C4-2B (cell line): ENCODE measurements around the gene PAQR5.

ENCODE experiments used
- CTCF ChIP-seq: fragments of 450-650 bp; conservative IDR thresholded peaks from 2 replicates; pipeline ENCODE4 v1.5.1; 2017; ENCODE audit warnings: mild to moderate bottlenecking
- ZFX ChIP-seq: fragments of 450-650 bp; IDR thresholded peaks from 2 replicates; pipeline ENCODE4 v1.6.1; 2017

- no peak for TF ChIP-seq CTCF
- no peak for TF ChIP-seq ZFX
Measured at GRCh38 chr15:69402816-69403215, 104.1 kb downstream of the PAQR5 start.
